DND-41 (cell line): Measurements from ENCODE around the gene FLT4.

Source experiments
- EZH2 ChIP-seq: IDR thresholded peaks from 3 replicates; pipeline ENCODE4 v1.6.1; 2012; ENCODE audit warnings: borderline replicate concordance, low read depth, mild to moderate bottlenecking, moderate library complexity, low read length, inconsistent platforms; ENCODE audit not compliant: severe bottlenecking
- TF ChIP-seq, protein P1 (sequence below): IDR thresholded peaks from 2 replicates; pipeline ENCODE4 v1.5.1; 2012; ENCODE audit warnings: borderline replicate concordance, low read length, moderate library complexity, mild to moderate bottlenecking; ENCODE audit not compliant: poor library complexity, severe bottlenecking; ENCODE audit errors: extremely low read depth

DNA sequence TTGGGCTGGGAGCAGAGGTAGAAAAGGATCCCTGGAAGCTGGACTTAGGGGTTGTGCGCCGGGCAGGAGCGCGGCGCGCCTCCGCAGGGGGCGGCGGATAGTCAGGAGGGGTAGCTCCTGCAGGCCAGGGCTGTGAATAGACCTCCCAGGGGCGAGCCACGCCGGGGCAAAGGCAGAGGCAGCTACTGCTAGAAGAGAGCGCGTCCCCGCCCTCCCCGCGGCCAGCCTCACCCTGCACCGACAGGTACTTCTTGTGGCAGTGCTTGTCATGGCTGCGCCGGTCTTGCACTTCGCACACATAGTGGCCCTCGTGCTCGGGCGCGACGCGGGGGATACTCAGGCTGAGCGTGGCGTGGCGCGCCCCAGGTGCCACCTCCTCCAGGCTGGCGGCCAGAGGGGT is 28.1 kb downstream of the FLT4 start:
- no peak for TF ChIP-seq EZH2
- TF ChIP-seq, protein P1, sequence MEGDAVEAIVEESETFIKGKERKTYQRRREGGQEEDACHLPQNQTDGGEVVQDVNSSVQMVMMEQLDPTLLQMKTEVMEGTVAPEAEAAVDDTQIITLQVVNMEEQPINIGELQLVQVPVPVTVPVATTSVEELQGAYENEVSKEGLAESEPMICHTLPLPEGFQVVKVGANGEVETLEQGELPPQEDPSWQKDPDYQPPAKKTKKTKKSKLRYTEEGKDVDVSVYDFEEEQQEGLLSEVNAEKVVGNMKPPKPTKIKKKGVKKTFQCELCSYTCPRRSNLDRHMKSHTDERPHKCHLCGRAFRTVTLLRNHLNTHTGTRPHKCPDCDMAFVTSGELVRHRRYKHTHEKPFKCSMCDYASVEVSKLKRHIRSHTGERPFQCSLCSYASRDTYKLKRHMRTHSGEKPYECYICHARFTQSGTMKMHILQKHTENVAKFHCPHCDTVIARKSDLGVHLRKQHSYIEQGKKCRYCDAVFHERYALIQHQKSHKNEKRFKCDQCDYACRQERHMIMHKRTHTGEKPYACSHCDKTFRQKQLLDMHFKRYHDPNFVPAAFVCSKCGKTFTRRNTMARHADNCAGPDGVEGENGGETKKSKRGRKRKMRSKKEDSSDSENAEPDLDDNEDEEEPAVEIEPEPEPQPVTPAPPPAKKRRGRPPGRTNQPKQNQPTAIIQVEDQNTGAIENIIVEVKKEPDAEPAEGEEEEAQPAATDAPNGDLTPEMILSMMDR, result no peak
